Central memory CD4-positive, alpha-beta T cell (primary cell): ENCODE results near the gene GRIK4.
"Not testable (repeated sequence)": the region's sequence is repeated elsewhere in the genome, so short reads cannot be mapped to it uniquely, and the experiment has no call there.

Source experiments
- DNase-seq: peaks from one replicate; pipeline ENCODE4 v3.0.0; 2022

Gene GRIK4

DNA sequence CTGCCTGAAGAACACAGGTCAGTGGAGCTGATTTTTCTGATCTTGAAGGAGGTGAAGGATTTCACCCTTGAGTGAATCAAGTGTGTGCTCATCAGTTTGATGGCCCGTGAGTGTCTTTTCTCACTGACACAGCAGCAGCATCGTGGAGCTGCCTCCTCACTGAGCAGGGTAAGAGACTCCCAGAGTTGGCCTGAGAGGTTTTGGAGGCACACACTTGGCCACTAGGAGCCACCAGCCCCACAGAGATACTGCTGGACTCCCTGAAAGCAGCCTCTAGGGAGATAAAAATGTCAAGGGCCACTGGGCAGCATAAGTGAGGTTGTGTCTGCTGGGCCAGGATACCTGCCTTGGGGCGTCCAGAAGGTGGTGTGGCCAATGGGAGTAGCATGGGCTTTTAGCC, 245.4 kb downstream of the GRIK4 start:
- DNase-seq, result no peak

DNA sequence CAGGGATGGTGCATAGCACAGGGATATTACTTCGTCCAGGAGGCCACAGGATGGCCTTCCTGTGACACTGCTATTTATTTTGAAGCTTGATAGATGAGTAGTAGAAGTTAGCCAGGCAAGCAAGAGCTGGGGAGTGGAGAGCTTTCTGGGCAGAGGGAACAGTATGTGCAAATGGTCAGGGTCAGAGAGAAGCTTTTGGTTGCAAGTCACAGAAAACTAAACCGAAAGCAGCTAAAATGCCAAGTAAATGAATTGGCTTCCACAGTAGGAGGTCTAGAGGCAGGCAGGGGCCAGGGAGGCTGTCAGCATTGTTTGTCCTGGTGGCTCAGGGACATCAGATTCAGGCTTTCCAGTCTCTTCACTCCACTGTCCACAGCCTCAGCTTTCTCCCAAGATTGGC, 247.5 kb downstream of the GRIK4 start:
- DNase-seq, result no peak

DNA sequence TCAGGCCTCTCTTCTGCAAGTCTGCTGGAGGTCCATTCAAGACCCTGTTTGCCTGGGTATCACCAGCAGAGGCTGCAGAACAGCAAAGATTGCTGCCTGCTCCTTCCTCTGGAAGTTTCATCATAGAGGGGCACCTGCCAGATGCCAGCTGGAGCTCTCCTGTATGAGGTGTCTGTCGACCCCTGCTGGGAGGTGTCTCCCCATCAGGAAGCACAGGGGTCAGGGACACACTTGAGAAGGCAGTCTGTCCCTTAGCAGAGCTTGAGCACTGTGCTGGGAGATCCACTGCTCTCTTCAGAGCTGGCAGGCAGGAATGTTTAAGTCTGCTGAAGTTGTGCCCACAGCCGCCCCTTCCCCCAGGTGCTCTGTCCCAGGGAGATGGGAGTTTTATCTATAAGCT, 254.2 kb downstream of the GRIK4 start:
- not testable (repeated sequence) for DNase-seq

DNA sequence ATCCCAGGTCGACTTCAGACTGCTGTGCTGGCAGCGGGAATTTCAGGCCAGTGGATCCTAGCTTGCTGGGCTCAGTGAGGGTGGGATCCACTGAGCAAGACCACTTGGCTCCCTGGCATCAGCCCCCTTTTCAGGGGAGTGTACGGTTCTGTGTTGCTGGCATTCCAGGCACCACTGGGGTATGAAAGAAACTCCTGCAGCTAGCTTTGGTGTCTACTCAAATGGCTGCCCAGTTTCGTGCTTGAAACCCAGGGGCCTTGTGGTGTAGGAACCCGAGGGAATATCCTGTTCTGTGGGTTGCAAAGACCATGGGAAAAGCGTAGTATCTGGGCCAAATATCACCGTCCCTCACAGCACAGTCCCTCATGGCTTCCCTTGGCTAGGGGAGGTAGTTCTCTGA, 254.8 kb downstream of the GRIK4 start:
- no peak for DNase-seq

DNA sequence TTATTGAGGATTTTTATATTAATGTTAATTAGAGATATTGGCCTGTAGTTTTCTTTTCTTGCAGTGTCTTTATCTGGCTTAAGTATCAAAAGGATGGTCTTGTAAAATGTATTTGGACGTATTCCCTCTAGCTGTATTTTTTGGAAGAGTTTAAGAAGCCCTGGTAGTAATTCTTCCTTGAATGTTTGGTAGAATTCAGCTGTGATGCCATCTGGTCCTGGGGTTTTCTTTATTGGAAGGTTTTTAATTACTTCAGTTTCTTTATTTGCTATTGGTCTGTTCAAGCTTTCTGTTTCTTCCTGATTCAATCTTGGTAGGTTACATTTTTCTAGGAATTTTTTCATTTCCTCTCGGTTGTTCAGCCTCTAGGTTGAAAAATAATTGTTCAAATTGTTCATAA, 257.4 kb downstream of the GRIK4 start:
- DNase-seq, result no peak

DNA sequence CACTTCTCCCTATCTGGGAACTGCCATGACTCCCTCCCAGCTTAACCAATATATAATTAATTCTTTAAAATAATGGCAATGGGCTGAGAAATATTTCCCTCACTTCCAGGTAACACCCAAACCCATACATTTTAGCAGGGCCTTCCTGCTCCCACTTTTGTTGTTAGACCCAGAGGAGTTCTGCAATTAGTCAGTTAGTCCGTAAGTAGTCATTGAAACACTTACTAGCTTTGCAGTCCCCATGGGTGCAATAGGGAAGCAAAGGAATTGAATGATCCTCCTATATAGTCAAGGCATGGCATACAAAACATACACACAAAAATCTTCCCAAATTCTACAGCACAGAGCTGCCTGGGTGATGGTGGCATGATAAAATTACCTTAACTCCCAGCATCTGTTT, 258.4 kb downstream of the GRIK4 start:
- DNase-seq, result no peak

DNA sequence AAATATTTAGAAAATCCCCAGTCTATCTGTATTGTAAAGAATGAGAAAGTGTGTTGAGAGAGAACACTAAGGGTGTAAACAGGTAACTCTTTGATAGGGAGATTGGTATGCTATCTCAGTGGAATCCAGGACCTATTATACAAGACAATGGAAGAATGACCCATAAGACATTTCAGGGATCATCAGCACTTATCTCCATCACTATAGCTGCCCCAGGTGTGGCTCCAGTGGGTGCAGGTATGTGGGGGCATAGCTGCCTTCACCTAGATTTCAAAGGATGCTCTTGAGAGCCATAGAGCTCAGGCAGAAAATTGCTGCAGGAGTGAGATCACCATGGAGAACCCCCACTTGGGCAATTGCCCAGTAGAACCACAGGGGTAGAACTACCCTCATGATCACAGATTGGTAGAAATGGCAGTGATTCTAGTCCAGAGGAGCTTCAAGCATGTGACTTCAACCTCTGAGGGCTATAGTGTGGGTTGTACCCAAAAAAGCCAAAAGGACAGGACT, 260.1 kb downstream of the GRIK4 start:
- DNase-seq, result no peak

DNA sequence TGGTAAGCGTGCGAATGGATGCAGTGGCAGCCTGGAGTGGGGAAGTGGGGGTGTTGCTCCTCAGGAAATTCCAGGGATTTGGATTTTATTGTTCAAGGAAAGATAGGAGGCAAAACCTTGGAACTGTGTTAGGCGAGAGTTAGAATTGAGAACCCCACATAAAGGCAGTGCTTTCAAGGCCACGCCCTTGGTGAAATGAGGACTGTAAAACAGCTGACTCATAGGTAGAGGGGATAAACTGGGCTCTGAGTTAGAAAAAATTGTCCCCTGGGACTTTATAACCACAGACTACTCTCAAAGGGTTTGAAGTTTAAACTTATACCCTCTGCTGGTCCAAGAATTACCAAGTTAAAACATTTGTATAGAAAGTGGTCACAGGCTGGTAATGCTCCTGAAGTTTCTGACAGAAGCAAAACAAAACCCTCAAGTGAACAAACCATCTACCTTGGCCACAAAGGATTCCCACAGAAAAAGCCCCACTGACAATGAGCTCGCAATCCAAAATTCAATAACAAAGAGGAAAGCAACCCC, 262.0 kb downstream of the GRIK4 start:
- no peak for DNase-seq

DNA sequence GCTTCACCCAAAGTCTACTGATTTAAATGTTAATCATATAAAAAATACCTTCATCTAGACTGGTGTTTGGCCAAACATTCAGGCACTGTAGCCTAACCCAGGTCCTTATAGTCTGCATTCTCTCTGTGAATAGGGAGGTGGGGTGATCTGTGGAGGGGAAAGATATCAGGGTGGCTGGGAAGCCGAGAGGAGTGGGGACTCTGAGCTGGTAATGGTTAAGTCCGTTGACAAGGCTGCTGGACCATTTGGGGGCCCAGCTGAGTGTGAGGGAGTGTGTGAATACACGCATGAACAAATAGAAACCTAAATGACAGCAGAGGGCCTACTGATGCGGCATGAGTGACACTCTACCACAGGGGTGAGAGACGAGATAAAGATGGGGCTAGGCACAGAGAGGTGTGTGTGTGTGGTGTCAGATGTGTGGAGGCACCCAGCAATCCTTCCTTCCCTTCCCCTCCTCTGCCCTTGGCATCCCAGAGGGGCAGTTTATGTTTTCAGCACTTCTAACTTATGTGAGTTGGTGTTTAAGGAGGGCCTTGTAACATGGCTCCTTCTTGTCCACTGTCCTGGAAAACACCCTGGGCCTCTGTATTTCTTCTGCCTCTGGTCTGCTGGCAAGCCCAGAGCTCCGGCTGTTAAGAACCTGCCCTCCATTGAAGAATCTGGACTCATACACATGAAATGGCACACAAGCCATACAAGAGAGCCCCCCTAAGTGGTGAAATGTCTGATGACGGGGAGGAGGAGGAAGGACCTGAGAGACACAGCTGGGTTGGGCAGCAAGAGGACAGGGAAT, 263.2 kb downstream of the GRIK4 start:
- DNase-seq, result no peak

DNA sequence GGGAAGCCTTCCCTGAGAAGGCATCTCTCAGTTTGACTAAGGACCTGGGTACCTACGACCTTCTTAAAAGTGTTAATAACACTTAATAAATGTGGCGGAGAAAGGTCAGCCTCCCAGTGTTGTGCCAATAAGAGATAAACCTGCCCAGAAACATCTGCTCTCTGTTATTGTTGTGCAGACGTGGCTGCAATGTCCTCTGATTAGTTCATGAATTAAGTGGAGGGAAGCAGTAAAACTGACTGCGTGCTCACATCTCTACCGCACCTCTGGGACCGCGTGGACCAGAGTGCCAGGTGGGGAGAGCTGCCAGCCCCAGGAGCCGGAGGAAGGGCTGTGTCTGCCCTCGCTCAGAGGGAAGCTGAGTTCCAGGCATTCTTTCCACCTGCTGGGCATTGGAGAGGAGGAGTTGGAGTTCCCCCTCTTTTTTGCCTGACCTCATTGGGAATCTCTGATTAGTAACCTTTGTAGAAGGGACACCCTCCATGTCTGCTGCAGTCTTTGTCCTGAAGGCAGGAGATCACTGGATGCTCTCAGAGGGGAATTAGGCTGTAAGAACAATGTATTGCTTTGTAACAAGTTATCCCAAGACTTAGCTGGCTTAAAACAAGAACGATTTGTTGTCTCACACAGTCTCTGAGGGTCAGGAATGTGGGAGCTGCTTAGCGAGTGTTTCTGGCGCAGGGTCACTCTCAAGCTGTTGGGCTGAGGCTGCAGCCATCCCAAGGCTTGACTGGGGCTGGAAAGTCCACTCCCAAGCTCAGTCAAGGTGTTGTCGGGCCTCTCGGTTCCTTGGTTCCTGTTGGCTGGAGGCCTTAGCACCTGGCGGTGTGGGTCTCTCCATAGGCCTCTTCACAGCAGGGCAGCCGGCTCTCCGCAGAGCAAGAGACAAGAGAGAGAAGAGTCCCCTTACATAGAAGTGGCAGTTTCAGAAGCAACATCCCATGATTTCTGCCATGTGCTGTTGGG, 264.7 kb downstream of the GRIK4 start:
- DNase-seq, result no peak

DNA sequence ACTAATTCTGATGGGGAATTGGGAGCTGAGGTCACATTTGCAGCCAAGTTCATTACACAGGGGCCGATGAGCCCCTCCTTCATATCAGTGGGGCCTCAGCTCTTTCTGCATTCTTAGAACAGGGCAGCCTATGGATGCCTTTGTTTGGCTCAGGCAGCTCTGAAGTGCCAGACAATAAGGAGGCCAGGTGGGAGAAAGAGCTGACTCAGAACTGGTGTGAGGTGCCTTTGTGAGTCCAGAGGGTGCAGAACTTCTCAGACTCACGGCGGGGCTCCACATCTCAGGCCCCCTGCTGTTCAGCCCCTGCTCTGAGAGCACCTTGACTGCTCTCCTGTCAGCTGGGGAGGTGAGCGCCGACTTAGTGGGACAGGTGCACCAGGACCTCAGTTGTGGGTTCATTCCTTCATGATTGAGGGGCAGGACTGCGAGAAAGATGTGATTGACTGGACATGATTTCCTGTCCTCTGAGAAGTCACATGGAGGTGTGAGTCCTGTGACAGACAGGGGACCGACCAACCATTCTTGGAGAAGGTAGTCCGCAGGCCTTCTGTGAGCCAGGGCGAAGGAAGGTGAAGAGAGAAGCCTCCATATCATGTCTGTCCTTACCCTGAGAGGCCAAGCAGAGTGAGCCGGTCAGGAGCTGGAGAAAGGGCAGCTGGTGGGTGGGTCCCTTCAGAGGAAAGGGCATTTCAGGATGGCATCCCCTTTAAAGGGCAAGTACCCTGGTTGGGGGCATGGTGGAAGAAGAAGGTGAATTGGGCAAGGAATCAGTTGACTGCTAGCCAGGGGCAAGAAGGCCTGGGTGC, 267.3 kb downstream of the GRIK4 start:
- DNase-seq, result no peak

DNA sequence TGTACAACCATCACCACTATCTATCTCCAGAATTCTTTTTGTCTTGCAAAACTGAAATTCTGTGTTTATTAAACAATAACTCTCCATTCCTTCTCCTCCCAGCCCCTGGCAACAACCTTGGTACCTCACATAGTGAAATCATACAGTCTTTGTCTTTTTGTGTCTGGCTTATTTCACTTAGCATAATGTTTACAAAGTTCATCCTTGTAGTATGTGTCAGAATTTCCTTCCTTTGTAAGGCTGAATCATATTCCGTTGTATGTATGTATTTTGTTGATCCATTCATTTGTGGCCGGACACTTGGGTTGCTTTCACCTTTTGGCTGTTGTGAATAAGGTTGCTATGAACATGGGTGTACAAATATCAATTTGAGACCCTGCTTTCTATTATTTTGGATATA, 268.7 kb downstream of the GRIK4 start:
- DNase-seq, result no peak

DNA sequence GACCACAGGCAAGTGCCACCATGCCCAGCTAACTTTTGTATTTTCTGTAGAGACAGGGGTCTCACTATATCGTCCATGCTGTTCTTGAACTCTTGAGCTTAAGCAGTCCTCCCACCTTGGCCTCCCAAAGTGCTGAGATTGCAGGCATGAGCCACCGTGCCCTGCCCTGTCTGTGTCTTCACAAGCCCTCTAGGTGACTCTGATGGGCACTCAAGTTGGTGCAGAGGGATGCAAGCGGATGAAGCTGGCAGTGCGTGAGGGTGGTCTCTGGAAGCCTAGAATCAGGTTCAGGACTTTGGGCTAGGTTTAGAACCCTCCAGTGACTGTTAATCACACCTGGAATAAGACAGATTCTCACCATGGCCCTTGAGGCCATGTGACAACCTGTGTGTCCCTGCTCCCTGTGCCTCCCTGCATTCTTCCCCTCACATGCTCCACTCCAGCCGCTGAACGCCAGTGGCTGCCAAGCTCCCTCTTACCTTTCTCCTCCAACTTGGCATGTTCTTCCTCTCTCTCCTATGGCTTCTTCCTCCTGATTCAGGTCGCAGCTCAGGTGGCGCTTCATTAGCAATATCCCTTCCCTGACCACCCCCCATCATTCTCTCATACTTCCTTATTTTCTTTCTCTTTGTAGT, 270.1 kb downstream of the GRIK4 start:
- no peak for DNase-seq

DNA sequence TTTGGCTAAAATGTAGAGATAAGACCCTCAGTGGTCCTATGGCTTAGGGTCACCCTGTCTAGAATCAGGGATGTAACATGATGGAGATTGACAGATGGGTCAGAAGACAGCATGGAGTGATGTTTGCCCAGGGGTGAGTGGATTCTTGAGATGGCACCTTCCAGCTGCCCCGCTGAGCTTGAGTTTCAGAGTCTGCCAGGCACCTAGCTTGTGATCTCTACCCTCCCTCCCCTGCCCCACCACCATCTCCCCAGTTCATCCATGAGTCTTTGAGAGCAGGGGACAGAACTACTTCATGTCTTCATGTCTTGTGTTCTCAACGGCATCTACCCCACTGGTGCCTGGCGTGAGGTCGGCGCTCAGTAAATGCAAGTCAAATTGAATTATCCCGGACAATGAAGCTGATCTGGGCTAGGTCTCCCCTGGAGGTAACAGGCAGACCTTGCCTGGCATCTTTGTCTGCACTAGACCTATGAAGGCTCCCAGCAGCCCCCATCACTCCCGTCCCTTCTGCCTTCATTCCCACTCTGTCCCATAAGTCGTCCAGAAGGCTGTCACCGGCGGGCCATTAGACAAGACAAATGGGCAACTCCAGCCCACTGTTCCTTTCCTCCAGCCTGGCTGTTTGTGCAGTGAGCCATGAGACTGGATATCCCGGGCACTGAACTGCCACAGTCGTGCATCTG, 273.2 kb downstream of the GRIK4 start:
- DNase-seq, result no peak

DNA sequence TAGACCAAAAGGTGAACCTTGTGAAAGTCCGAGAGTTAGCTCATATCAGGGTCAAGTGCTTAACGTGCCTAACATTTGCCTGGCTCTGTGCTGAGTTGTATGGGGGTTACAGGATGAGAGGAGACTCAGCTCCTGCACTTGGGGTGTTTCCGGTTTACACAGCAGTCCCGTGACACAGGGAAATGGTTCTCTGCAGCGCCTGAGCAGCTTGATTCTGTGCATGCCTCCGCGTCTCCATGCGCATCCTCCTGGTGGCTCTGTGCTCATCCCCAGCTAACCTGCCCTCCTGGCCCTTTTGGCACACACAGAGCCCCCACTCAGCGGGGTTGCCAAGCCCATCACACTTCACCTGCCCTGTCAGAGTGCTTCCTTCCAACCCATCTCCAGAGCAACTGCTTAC, 274.0 kb downstream of the GRIK4 start:
- DNase-seq, result no peak

DNA sequence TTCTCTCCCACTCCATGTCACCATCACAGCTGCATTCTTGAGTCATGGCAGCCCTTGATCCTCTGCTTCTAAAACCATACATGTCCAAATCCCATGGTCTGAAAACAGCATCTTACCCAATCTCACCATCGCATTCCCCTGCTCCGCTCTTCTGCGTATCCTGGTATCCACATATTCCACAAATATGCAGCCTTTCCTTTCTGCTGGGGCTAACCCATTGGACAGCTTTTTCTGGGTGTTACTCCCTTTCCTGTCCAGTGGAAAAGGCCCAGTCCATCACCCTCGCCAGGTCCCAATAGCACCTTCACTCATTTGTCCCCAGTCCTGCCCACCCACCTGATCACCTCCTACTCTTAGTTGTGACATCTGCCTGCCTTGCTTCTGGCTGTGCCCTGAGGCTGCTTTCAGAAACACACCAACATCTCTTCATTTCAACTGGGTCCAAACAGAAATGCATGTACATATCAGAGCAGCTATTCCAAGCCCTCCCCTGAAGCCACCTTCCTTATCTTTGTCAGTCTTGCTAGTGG, 274.7 kb downstream of the GRIK4 start:
- DNase-seq, result no peak

DNA sequence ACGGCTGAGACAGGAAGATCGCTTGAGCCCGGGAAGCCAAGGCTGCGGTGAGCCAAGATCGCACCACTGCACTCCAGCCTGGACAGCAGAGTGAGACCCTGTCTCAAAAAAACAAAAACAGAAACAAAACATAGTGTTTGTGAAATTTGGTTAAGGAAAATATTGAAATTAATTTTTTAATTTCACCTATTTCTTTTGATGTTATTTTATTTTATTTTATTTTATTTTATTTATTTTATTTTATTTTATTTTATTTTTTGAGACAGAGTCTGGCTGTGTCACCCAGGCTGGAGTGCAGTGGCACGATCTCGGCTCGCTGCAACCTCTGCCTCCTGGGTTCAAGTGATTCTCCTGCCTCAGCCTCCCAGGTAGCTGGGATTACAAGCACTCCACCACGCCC, 275.7 kb downstream of the GRIK4 start:
- DNase-seq, result not testable (repeated sequence)

DNA sequence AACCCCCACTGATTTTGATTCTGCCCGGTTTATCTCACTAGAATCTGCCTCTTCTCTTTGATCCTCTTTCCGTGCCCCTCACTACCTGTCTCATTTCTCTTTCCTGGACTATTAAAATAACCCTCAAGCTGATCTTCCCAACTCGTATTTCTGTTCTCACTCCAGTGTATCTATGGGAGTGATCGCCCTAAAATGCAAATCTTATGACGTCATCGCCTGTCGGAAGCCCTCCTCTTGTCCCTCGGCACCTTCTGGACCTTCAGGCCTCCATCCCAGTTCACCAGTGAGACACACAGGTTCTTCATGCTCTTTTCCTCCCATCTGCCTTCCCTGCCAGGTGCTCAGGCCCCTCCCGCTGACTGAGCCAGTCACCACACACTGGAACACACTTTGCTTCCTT, 277.8 kb downstream of the GRIK4 start:
- no peak for DNase-seq

DNA sequence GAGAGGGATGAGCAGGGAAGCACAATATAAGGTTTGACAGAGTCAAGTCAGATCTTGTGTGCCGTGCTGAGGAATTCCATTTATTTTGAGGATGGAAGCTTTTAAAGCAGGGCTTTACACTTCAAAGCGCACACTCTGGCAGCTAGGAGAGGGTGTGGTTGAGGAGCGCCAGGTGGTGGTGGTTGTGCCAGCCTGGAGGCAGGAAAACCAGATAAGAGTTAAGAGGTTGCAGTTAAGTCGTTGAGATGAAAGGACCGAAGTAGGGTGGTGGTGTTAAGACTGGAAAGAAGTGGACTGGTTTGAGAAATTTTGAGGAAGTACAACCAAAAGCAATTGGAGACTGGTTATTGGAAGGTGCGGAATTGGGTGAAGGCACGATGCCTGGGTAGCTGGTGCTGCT, 280.8 kb downstream of the GRIK4 start:
- DNase-seq, result no peak

DNA sequence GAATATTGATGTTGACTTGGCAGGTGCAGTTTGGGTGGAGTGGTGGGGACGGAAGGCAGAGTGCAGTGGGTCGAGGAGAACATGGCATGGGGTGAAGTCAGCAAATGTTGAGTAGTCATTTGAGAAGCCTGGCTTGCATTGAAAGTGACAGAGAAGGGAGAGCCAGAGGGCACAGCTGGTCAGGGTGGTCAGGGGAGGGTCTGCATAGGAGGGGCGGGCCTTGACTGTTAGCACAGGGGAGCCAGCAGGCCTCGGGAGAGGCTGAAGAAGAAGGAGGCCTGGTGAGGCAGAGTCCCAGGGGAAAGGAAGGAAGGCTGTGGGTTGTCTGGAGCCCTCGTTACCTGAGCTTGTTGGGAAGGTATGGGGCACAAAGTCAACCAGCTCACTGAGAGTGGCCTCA, 281.6 kb downstream of the GRIK4 start:
- no peak for DNase-seq

DNA sequence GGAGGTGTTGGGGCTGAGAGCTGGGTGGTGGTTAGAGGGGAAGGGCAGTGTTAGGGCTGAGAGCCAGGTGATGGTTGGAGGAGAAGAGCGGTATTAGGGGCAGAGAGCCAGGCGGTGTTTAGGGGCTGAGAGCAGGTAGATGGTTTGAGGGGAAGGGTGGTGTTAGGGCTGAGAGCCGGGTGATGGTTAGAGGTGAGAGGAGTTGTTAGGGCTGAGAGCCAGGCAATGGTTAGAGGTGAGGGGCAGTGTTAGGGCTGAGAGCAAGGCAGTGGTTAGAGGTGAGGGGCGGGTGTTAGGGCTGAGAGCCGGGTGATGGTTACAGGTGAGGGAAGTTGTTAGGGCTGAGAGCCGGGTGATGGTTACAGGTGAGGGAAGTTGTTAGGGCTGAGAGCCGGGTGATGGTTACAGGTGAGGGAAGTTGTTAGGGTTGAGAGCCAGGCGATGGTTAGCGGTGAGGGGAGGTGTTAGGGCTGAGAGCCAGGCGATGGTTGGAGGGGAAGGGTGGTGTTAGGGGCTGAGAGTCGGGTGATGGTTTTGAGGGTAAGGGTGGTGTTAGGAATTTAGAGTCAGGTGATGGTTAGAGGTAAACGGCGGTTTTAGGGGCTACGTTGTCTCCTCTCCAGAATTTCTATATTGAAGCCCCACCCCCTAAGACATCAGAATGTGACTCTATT, 282.4 kb downstream of the GRIK4 start:
- DNase-seq, result no peak
